ENCODE data around the gene CLSTN2.

CLSTN2 gene

GRCh38 chr3:140529096-140529495 is 594.1 kb downstream of the CLSTN2 start:
- no peak for DNase-seq

- DNase-seq: no peak
Measured at GRCh38 chr3:140529558-140529957, 594.6 kb downstream of the CLSTN2 start.

GRCh38 chr3:140530131-140530530 is 595.1 kb downstream of the CLSTN2 start:
- DNase-seq: no peak

GRCh38 chr3:140530603-140531002 is 595.6 kb downstream of the CLSTN2 start:
- no peak for DNase-seq

GRCh38 chr3:140532793-140533330 is 597.9 kb downstream of the CLSTN2 start:
- no peak for DNase-seq

GRCh38 chr3:140536926-140537726 is 602.1 kb downstream of the CLSTN2 start:
- peak; percentile 62 for DNase-seq

GRCh38 chr3:140537727-140538082 is 602.7 kb downstream of the CLSTN2 start:
- no peak for DNase-seq

GRCh38 chr3:140540262-140540661 is 605.3 kb downstream of the CLSTN2 start:
- DNase-seq: no peak

- DNase-seq: no peak
Measured at GRCh38 chr3:140541975-140542653, 607.1 kb downstream of the CLSTN2 start.

- no peak for DNase-seq
Measured at GRCh38 chr3:140545197-140545596, 610.2 kb downstream of the CLSTN2 start.

- DNase-seq: peak; percentile 35
Measured at GRCh38 chr3:140545756-140546155, 610.8 kb downstream of the CLSTN2 start.

GRCh38 chr3:140546649-140547048 is 611.7 kb downstream of the CLSTN2 start:
- no peak for DNase-seq

- no peak for DNase-seq
Measured at GRCh38 chr3:140552403-140552802, 617.4 kb downstream of the CLSTN2 start.

- no peak for DNase-seq
Measured at GRCh38 chr3:140552898-140553297, 617.9 kb downstream of the CLSTN2 start.

GRCh38 chr3:140553591-140553990 is 618.6 kb downstream of the CLSTN2 start:
- no peak for DNase-seq

- no peak for DNase-seq
Measured at GRCh38 chr3:140555666-140556065, 620.7 kb downstream of the CLSTN2 start.

- DNase-seq: no peak
Measured at GRCh38 chr3:140557476-140557875, 622.5 kb downstream of the CLSTN2 start.

GRCh38 chr3:140559546-140559945 is 624.6 kb downstream of the CLSTN2 start:
- DNase-seq: peak; percentile 81

- no peak for DNase-seq
Measured at GRCh38 chr3:140563206-140563760, 628.3 kb downstream of the CLSTN2 start.

GRCh38 chr3:140568131-140568530 is 633.1 kb downstream of the CLSTN2 start:
- DNase-seq: no peak

- DNase-seq: no peak
Measured at GRCh38 chr3:140568842-140569520, 634.0 kb downstream of the CLSTN2 start.

- no peak for DNase-seq
Measured at GRCh38 chr3:140570602-140571001, 635.6 kb downstream of the CLSTN2 start.

- DNase-seq: no peak
Measured at GRCh38 chr3:140571836-140572235, 636.9 kb downstream of the CLSTN2 start.

Data from DMS79 (cell line).